OCI-LY1 (cell line): ENCODE data around the gene LRFN4.

ENCODE experiments used
- H2AFZ ChIP-seq: fragments of 200-600 bp; sonication (generic), shearing (Covaris generic); 2 replicates; pipeline ENCODE4 v1.6.0; 2014; ENCODE audit warnings: antibody characterized with exemption, mild to moderate bottlenecking, low read length
- H3F3A ChIP-seq: fragments of 200-600 bp; sonication (generic), shearing (Covaris generic); 2 replicates; pipeline ENCODE4 v1.6.0; 2014; ENCODE audit warnings: mild to moderate bottlenecking, antibody characterized with exemption, low read length, moderate library complexity; ENCODE audit not compliant: insufficient read depth
- H3K27ac ChIP-seq: fragments of 200-600 bp; sonication (generic); 2 replicates; pipeline ENCODE4 v1.5.1; 2014; ENCODE audit warnings: low read length, mixed run types, mild to moderate bottlenecking, low read depth; ENCODE audit not compliant: poor library complexity, severe bottlenecking
- H3K27me3 ChIP-seq: fragments of 200-600 bp; sonication (generic); 2 replicates; pipeline ENCODE4 v1.6.0; 2014; ENCODE audit warnings: antibody characterized with exemption, mild to moderate bottlenecking, low read length, moderate library complexity; ENCODE audit not compliant: insufficient read depth
- H3K36me3 ChIP-seq: fragments of 200-600 bp; sonication (generic); 2 replicates; pipeline ENCODE4 v1.6.1; 2014; ENCODE audit warnings: mild to moderate bottlenecking, antibody characterized with exemption, low read length, moderate library complexity, mixed read lengths; ENCODE audit not compliant: insufficient read depth
- H3K4me1 ChIP-seq: fragments of 200-600 bp; sonication (generic); 2 replicates; pipeline ENCODE4 v1.5.1; 2014; ENCODE audit warnings: mild to moderate bottlenecking, low read length, moderate library complexity; ENCODE audit not compliant: insufficient read depth, severe bottlenecking
- H3K4me2 ChIP-seq: fragments of 200-600 bp; sonication (generic), shearing (Covaris generic); 2 replicates; pipeline ENCODE4 v1.6.1; 2014; ENCODE audit warnings: low read length
- H3K4me3 ChIP-seq: fragments of 200-600 bp; sonication (generic); 2 replicates; pipeline ENCODE4 v1.5.1; 2014; ENCODE audit warnings: low read length, low read depth, mild to moderate bottlenecking, mixed read lengths; ENCODE audit not compliant: poor library complexity, severe bottlenecking
- H3K79me2 ChIP-seq: fragments of 200-600 bp; shearing (Covaris generic); 2 replicates; pipeline ENCODE4 v1.6.1; 2016; ENCODE audit warnings: mixed run types, low read length, mixed read lengths; ENCODE audit not compliant: insufficient read depth
- H3K9ac ChIP-seq: fragments of 200-600 bp; sonication (generic), shearing (Covaris generic); 2 replicates; pipeline ENCODE4 v1.6.1; 2014; ENCODE audit warnings: mild to moderate bottlenecking, low read length, mixed read lengths
- H3K9me2 ChIP-seq: fragments of 200-600 bp; sonication (generic), shearing (Covaris generic); 2 replicates; pipeline ENCODE4 v1.6.1; 2014; ENCODE audit warnings: low read depth, mild to moderate bottlenecking, low read length, mixed read lengths
- H3K9me3 ChIP-seq: fragments of 200-600 bp; shearing (Covaris generic); 2 replicates; pipeline ENCODE4 v1.6.1; 2014; ENCODE audit warnings: low read length, mixed read lengths
- H4K20me1 ChIP-seq: fragments of 200-600 bp; sonication (generic), shearing (Covaris generic); 2 replicates; pipeline ENCODE4 v1.6.0; 2016; ENCODE audit warnings: mild to moderate bottlenecking, low read length; ENCODE audit not compliant: insufficient read depth
- EZH2 ChIP-seq: fragments of 200-600 bp; sonication (generic), shearing (Covaris generic); IDR thresholded peaks from 2 replicates; pipeline ENCODE4 v1.8.0; 2017; ENCODE audit warnings: borderline replicate concordance, mixed run types, mild to moderate bottlenecking, antibody characterized with exemption, low read length, moderate library complexity, mixed read lengths
- TF ChIP-seq, protein P1 (sequence below): fragments of 200-600 bp; sonication (generic), shearing (Covaris generic); IDR thresholded peaks from 2 replicates; pipeline ENCODE4 v1.5.1; 2017; ENCODE audit warnings: mild to moderate bottlenecking, antibody characterized with exemption, low read length, moderate library complexity, mixed read lengths

The LRFN4 gene

DNA sequence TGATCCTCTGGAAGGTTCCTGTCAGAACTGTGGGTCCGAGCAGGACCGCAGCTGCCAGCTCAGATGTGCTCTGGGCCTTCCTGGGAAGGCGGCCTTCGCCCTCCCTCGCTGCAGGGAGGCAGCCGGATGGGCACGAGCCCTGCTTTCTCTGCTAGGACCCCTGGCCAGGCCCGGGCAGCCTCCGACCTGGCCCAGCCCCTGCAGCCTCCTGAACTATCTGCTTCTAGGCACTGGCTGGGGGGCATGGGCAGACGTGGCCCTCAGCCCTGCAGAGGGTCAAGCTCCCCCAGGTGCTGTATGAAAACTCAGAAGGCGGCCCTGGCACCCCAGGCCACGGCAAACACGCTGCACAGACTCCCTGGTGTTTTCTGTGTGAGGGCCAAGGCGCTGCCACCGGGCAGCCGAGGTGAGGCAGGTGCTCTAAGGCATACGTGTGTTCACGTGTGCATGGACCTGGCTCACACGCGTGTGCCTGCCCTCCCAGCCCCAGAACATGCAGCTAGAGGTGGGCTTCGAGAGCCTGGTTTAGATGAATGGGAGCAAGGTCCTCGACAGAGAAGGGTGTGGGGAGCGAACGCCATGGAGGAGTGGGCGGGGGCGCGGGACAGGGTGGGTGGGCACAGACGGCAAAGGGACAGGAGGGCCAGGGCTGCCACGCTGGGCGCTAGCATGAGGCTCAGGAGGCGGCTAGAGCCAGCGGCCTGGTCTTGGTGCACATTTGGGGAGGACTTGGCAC lies 4.3 kb downstream of the LRFN4 start:
- H3K9me2 ChIP-seq = no peaks in the 10 kb centered on the region
- H3K36me3 ChIP-seq = no peaks in the 10 kb centered on the region
- H3K4me1 ChIP-seq = peaks cover 9% of the 10 kb centered on the region
- H3K9ac ChIP-seq = no peak overlapping the region
- no peaks in the 10 kb centered on the region for H3F3A ChIP-seq
- no peak overlapping the region for H3K4me3 ChIP-seq
- TF ChIP-seq EZH2 = no peak
- TF ChIP-seq, protein P1, sequence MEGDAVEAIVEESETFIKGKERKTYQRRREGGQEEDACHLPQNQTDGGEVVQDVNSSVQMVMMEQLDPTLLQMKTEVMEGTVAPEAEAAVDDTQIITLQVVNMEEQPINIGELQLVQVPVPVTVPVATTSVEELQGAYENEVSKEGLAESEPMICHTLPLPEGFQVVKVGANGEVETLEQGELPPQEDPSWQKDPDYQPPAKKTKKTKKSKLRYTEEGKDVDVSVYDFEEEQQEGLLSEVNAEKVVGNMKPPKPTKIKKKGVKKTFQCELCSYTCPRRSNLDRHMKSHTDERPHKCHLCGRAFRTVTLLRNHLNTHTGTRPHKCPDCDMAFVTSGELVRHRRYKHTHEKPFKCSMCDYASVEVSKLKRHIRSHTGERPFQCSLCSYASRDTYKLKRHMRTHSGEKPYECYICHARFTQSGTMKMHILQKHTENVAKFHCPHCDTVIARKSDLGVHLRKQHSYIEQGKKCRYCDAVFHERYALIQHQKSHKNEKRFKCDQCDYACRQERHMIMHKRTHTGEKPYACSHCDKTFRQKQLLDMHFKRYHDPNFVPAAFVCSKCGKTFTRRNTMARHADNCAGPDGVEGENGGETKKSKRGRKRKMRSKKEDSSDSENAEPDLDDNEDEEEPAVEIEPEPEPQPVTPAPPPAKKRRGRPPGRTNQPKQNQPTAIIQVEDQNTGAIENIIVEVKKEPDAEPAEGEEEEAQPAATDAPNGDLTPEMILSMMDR = no peak
- no peaks in the 10 kb centered on the region for H4K20me1 ChIP-seq
- peaks cover 16% of the 10 kb centered on the region for H3K27me3 ChIP-seq
- no peak overlapping the region for H2AFZ ChIP-seq
- H3K4me2 ChIP-seq = no peak overlapping the region
- no peaks in the 10 kb centered on the region for H3K79me2 ChIP-seq
- H3K27ac ChIP-seq = no peak overlapping the region
- no peaks in the 10 kb centered on the region for H3K9me3 ChIP-seq

GRCh38 chr11:66861774-66862558 lies 5.1 kb downstream of the LRFN4 start:
- H3K27ac ChIP-seq = no peak overlapping the region
- H3K4me2 ChIP-seq = no peak overlapping the region
- no peak overlapping the region for H3K4me3 ChIP-seq
- peaks cover 16% of the 10 kb centered on the region for H3K27me3 ChIP-seq
- no peaks in the 10 kb centered on the region for H3K79me2 ChIP-seq
- H3K36me3 ChIP-seq = no peaks in the 10 kb centered on the region
- no peaks in the 10 kb centered on the region for H3K9me2 ChIP-seq
- H3K9ac ChIP-seq = no peak overlapping the region
- no peaks in the 10 kb centered on the region for H3K9me3 ChIP-seq
- TF ChIP-seq, protein P1 = no peak
- no peak for TF ChIP-seq EZH2
- H3K4me1 ChIP-seq = peaks cover 9% of the 10 kb centered on the region
- no peaks in the 10 kb centered on the region for H4K20me1 ChIP-seq
- no peaks in the 10 kb centered on the region for H3F3A ChIP-seq
- H2AFZ ChIP-seq = no peak overlapping the region

DNA sequence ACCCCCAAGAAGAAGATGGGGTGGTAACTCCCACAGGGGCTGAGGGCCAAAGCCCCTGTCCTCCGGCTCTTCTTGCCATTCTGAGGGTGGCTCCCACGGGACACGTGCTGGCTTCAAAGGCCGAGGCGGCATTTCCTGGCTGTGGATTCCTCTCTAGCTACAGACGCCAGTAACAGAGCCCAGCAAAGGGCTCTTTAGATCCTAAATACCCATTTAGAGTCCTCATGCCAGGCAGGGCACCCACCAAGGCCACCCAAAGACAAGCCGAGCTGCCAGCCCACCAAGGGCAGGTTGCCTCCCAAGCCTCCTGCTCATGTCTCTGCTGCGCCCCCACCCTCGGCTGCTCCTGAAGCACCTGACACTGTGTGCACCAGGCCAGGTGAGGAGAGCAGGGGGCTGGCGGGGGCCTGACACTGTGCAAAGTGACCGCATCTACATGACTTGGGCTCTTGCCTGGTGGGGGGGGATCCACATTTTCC lies 5.7 kb downstream of the LRFN4 start:
- no peaks in the 10 kb centered on the region for H3F3A ChIP-seq
- H3K9ac ChIP-seq = no peak overlapping the region
- no peak overlapping the region for H3K4me2 ChIP-seq
- H4K20me1 ChIP-seq = no peaks in the 10 kb centered on the region
- no peaks in the 10 kb centered on the region for H3K9me2 ChIP-seq
- no peak for TF ChIP-seq EZH2
- TF ChIP-seq, protein P1 = no peak
- H3K4me3 ChIP-seq = no peak overlapping the region
- no peak overlapping the region for H2AFZ ChIP-seq
- H3K4me1 ChIP-seq = peaks cover 9% of the 10 kb centered on the region
- H3K36me3 ChIP-seq = no peaks in the 10 kb centered on the region
- H3K9me3 ChIP-seq = no peaks in the 10 kb centered on the region
- H3K27me3 ChIP-seq = peaks cover 14% of the 10 kb centered on the region
- H3K79me2 ChIP-seq = no peaks in the 10 kb centered on the region
- no peak overlapping the region for H3K27ac ChIP-seq
